Measurements from ENCODE around the gene SLIT3.

GRCh38 chr5:168613396-168613795 lies 687.5 kb downstream of the SLIT3 start:
- TF ChIP-seq, protein P1, sequence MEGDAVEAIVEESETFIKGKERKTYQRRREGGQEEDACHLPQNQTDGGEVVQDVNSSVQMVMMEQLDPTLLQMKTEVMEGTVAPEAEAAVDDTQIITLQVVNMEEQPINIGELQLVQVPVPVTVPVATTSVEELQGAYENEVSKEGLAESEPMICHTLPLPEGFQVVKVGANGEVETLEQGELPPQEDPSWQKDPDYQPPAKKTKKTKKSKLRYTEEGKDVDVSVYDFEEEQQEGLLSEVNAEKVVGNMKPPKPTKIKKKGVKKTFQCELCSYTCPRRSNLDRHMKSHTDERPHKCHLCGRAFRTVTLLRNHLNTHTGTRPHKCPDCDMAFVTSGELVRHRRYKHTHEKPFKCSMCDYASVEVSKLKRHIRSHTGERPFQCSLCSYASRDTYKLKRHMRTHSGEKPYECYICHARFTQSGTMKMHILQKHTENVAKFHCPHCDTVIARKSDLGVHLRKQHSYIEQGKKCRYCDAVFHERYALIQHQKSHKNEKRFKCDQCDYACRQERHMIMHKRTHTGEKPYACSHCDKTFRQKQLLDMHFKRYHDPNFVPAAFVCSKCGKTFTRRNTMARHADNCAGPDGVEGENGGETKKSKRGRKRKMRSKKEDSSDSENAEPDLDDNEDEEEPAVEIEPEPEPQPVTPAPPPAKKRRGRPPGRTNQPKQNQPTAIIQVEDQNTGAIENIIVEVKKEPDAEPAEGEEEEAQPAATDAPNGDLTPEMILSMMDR (IDR thresholded peaks at IDR 0.05) = no peak
- TF ChIP-seq POLR2A (IDR thresholded peaks at IDR 0.05) (no peak), POLR2AphosphoS5 (IDR thresholded peaks at IDR 0.05) (no peak)

Measured in suprapubic skin (tissue), 4 donors.